ENCODE data around the gene CCNQ. TPM values are rescaled to one million over a fixed set of nuclear protein-coding genes. Genes with fewer than 3 reads are reported as not detected.

CCNQ gene
- total RNA-seq, 1 donor from 2014 or later = 15.2 TPM

DNA sequence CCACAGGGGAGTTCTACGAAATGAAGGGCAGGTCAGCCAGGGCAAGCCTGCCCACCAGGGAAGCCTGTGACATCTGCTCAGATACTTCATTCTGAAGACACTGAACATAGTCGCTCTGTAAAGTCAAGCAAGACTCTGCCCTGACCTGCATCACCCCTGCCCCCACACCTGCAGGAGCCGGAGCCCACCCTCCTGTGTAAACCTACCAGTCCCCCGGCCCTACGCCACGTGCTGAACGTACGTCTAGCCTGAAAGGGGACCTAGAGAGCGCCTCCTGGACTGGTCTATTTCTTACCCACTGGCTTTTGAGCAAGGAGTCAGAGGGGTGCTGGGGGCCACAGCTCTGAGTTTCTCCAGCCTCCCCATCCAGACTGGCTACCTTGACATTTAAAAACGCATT, 11.6 kb downstream of the CCNQ start:
- H3K27me3 Mint-ChIP-seq (ENCODE audit: insufficient read depth, low read depth) = peaks cover 5% of the 10 kb centered on the region
- TF ChIP-seq EZH2phosphoT487 (IDR thresholded peaks at IDR 0.05) (no peak), CTCF (IDR thresholded peaks at IDR 0.05) (no peak), EZH2 (IDR thresholded peaks at IDR 0.05) (no peak)
- no peak for DNase-seq (ENCODE audit: low spot score)

DNA sequence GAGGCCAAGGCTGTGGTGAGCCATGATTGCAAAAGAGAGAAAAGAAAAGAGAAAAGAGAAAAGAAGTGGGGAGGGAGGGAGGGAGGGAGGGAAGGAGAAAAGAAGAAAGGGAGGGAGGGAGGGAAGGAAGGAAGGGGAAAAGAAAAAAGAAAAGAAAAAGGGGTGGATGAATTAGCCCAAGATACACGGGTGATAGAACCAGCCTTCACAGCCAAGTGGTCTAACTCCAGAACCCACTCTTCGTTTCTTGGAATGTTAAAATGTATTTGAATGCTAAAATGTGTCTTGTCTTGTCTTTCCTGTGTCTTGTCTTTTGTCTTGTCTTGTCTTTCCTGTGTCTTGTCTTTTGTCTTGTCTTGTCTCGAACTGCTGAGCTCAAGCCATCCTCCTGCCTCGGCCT, 13.1 kb downstream of the CCNQ start:
- Histone ChIP-seq H3K36me3 (no peaks in the 10 kb centered on the region), H3F3A (ENCODE audit: low read depth) (no peaks in the 10 kb centered on the region), H3K4me2 (no peak overlapping the region), H2AFZ (replicated peaks) (no peak overlapping the region), H3K79me2 (ENCODE audit: low read depth) (no peaks in the 10 kb centered on the region), H3K27ac (no peak overlapping the region), H3K4me3 (no peak overlapping the region), H4K20me1 (ENCODE audit: low read depth) (no peaks in the 10 kb centered on the region), H3K27me3 (no peaks in the 10 kb centered on the region), H3K9ac (no peak overlapping the region), H3K4me1 (no peaks in the 10 kb centered on the region), H3K9me3 (ENCODE audit: low read depth) (no peaks in the 10 kb centered on the region)
- Mint-ChIP-seq H3K27me3 (ENCODE audit: insufficient read depth, low read depth) (peaks cover 7% of the 10 kb centered on the region), H3K36me3 (peaks cover 6% of the 10 kb centered on the region), H3K4me3 (no peak overlapping the region), H3K9me3 (peaks cover 26% of the 10 kb centered on the region), H3K27ac (no peak overlapping the region), H3K4me1 (peaks cover 14% of the 10 kb centered on the region)
- DNase-seq (ENCODE audit: low spot score) = no peak
- no peak for TF ChIP-seq CTCF (IDR thresholded peaks at IDR 0.05)
- TF ChIP-seq EZH2phosphoT487 (IDR thresholded peaks at IDR 0.05) = no peak
- TF ChIP-seq EZH2 (IDR thresholded peaks at IDR 0.05) = no peak

More for the DNA sequence above, 11.6 kb downstream of the CCNQ start:
- Mint-ChIP-seq H3K36me3 (peaks cover 6% of the 10 kb centered on the region), H3K4me1 (peaks cover 10% of the 10 kb centered on the region), H3K27ac (no peak overlapping the region), H3K9me3 (peaks cover 23% of the 10 kb centered on the region), H3K4me3 (no peak overlapping the region)
- no peak overlapping the region for H3K27ac ChIP-seq
- H3K9ac ChIP-seq = no peak overlapping the region
- H3K4me2 ChIP-seq = no peak overlapping the region
- H3K9me3 ChIP-seq (ENCODE audit: low read depth) = no peaks in the 10 kb centered on the region
- no peaks in the 10 kb centered on the region for H3F3A ChIP-seq (ENCODE audit: low read depth)
- no peaks in the 10 kb centered on the region for H3K4me1 ChIP-seq
- H3K27me3 ChIP-seq = no peaks in the 10 kb centered on the region
- H3K36me3 ChIP-seq = no peaks in the 10 kb centered on the region
- no peaks in the 10 kb centered on the region for H3K79me2 ChIP-seq (ENCODE audit: low read depth)
- no peak overlapping the region for H3K4me3 ChIP-seq
- H4K20me1 ChIP-seq (ENCODE audit: low read depth) = no peaks in the 10 kb centered on the region
- no peak overlapping the region for H2AFZ ChIP-seq (replicated peaks)

DNA sequence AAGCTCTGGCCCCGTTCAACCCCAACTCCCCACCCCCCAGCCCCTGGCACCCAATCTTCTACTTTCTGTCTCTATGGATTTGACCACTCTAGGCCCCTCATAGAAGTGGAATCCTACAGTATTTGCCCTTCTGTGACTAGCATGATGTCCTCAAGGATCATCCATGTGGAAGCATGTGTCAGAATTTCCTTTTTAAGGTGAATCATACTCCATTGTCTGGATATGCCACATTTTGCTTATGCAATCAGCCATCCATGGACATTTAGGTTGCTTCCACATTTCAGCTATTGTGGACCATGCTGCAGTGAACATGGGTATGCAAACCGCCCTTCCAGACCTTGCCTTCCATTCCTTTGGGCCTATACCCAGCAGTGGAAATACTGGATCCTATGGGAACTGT, 15.5 kb downstream of the CCNQ start:
- no peak overlapping the region for H3K4me3 Mint-ChIP-seq
- DNase-seq (ENCODE audit: low spot score) = no peak
- Histone ChIP-seq H3K4me2 (no peak overlapping the region), H2AFZ (replicated peaks) (no peak overlapping the region), H3K9me3 (ENCODE audit: low read depth) (no peaks in the 10 kb centered on the region), H3K79me2 (ENCODE audit: low read depth) (no peaks in the 10 kb centered on the region), H4K20me1 (ENCODE audit: low read depth) (no peaks in the 10 kb centered on the region), H3F3A (ENCODE audit: low read depth) (peaks cover 4% of the 10 kb centered on the region), H3K27ac (no peak overlapping the region), H3K4me3 (no peak overlapping the region), H3K27me3 (no peaks in the 10 kb centered on the region), H3K4me1 (peaks cover 1% of the 10 kb centered on the region), H3K36me3 (no peaks in the 10 kb centered on the region), H3K9ac (no peak overlapping the region)
- H3K4me1 Mint-ChIP-seq = peaks cover 22% of the 10 kb centered on the region
- no peak overlapping the region for H3K27ac Mint-ChIP-seq
- peaks cover 6% of the 10 kb centered on the region for H3K27me3 Mint-ChIP-seq (ENCODE audit: insufficient read depth, low read depth)
- H3K9me3 Mint-ChIP-seq = peaks cover 30% of the 10 kb centered on the region
- no peak for TF ChIP-seq EZH2 (IDR thresholded peaks at IDR 0.05)
- no peak for TF ChIP-seq CTCF (IDR thresholded peaks at IDR 0.05)
- TF ChIP-seq EZH2phosphoT487 (IDR thresholded peaks at IDR 0.05) = no peak
- peaks cover 6% of the 10 kb centered on the region for H3K36me3 Mint-ChIP-seq

Data from neural progenitor cell (in vitro differentiated cells).